K562 (cell line): ENCODE data around the gene AHR. TPM values are rescaled to one million over a fixed set of nuclear protein-coding genes. Genes with fewer than 3 reads are reported as not detected.

ENCODE experiments used
- ATAC-seq: fragments of 200-7000 bp; cut with Tn5 transposase; 3 replicates; pipeline ENCODE4 v1.9.1; 2020; ENCODE audit warnings: moderate library complexity
- BruUV-seq: library from RNA; stranded (reverse); fragments of 400-500 nt; replicated peaks from 2 replicates; lab custom pipeline; 2021; lab: Mats Ljungman, UMichigan
- CTCF ChIA-PET: fragments of 300-600 bp; formaldehyde crosslinking; extraction: SDS; loops from one replicate; lab custom pipeline; 2021; ENCODE audit warnings: low intra/inter-chr PET ratio; lab: Yijun Ruan, JAX
- POLR2A ChIA-PET: fragments of 300-600, 350-650 bp; sonication (Branson Sonifier 250); formaldehyde crosslinking; extraction: SDS; loops from one replicate; lab custom pipeline; 2021; ENCODE audit warnings: antibody characterized with exemption, inconsistent platforms; lab: Yijun Ruan, JAX
- DNase-seq, 4 experiments: peaks; one replicate each; pipeline versions ENCODE4 v3.0.0 to v3.0.0-alpha.2; 2011 to 2018; ENCODE audit warnings: low spot score in 3 of 4, mixed read lengths in 3 of 4; ENCODE audit errors: extremely low read depth in 1 of 4
- FAIRE-seq: peaks from 2 replicates; lab custom pipeline; 2011; peaks lifted over from hg19 to GRCh38; lab: Jason Lieb, UNC
- H2AFZ ChIP-seq: 2 replicates; pipeline ENCODE4 v1.6.0; 2011; ENCODE audit warnings: low read depth, low read length, control low read depth, inconsistent platforms
- H3K27ac ChIP-seq: fragments of 200-600 bp; 3 replicates; pipeline ENCODE4 v1.8.0; 2011; ENCODE audit warnings: low read depth, mild to moderate bottlenecking, control low read depth, inconsistent platforms, low read length, moderate library complexity, mixed read lengths; ENCODE audit errors: extremely low read depth
- H3K27me3 ChIP-seq, 2 experiments: fragments of 300-600 bp in 1 of 2; 2 replicates in 1 of 2; 3 replicates in 1 of 2; pipeline versions ENCODE4 v1.6.0 to v1.8.0; 2011; ENCODE audit warnings: inconsistent platforms in 2 of 2, low read length in 2 of 2, mild to moderate bottlenecking in 1 of 2, mixed read lengths in 1 of 2, moderate library complexity in 1 of 2; ENCODE audit not compliant: control insufficient read depth in 2 of 2, insufficient read depth in 2 of 2
- H3K36me3 ChIP-seq: fragments of 300-600 bp; 3 replicates; pipeline ENCODE4 v1.8.0; 2011; ENCODE audit warnings: mild to moderate bottlenecking, low read length, inconsistent platforms; ENCODE audit not compliant: control insufficient read depth, insufficient read depth
- H3K4me1 ChIP-seq, 2 experiments: fragments of 200-600 bp in 1 of 2; replicated peaks in 1 of 2; 2 replicates in 1 of 2; 3 replicates in 1 of 2; pipeline versions ENCODE4 v1.5.1 to v1.8.0; 2011; ENCODE audit warnings: inconsistent platforms in 2 of 2, low read length in 2 of 2, mild to moderate bottlenecking in 1 of 2, mixed read lengths in 1 of 2, moderate library complexity in 1 of 2; ENCODE audit not compliant: control insufficient read depth in 2 of 2, insufficient read depth in 2 of 2
- H3K4me2 ChIP-seq: 2 replicates; pipeline ENCODE4 v1.6.1; 2011; ENCODE audit warnings: low read length, control low read depth, inconsistent platforms, mixed read lengths; ENCODE audit not compliant: insufficient read depth
- H3K4me3 ChIP-seq: fragments of 200-600 bp; sonication (generic), shearing (Covaris generic); 2 replicates; pipeline ENCODE4 v1.5.1; 2016; ENCODE audit warnings: control low read depth, inconsistent platforms
- H3K79me2 ChIP-seq: fragments of 200-600 bp; 3 replicates; pipeline ENCODE4 v1.8.0; 2011; ENCODE audit warnings: low read length, inconsistent platforms; ENCODE audit not compliant: control insufficient read depth, insufficient read depth
- H3K9ac ChIP-seq, 2 experiments: 2 replicates each; pipeline versions ENCODE4 v1.6.0 to v1.6.1; 2011; ENCODE audit warnings: low read depth in 2 of 2, low read length in 2 of 2, control low read depth in 1 of 2, inconsistent platforms in 1 of 2, mild to moderate bottlenecking in 1 of 2, mixed read lengths in 1 of 2; ENCODE audit not compliant: insufficient read depth in 1 of 2
- H3K9me1 ChIP-seq: one replicate; pipeline ENCODE4 v1.6.0; 2011; ENCODE audit warnings: inconsistent platforms, mild to moderate bottlenecking, low read length, moderate library complexity; ENCODE audit not compliant: control insufficient read depth, insufficient read depth
- H3K9me3 ChIP-seq: replicated peaks from 2 replicates; pipeline ENCODE4 v1.5.1; 2011; ENCODE audit warnings: low read depth, low read length, inconsistent platforms; ENCODE audit not compliant: control insufficient read depth, insufficient read depth
- H4K20me1 ChIP-seq: replicated peaks from 2 replicates; pipeline ENCODE4 v1.6.1; 2011; ENCODE audit warnings: low read length, inconsistent platforms, mixed read lengths; ENCODE audit not compliant: control insufficient read depth, insufficient read depth
- EWSR1 ChIP-seq: fragments of 450-650 bp; IDR thresholded peaks from 2 replicates; pipeline ENCODE4 v1.6.1; 2018; ENCODE audit warnings: borderline replicate concordance, mild to moderate bottlenecking, low read depth, moderate library complexity; ENCODE audit not compliant: partially characterized antibody
- HCFC1 ChIP-seq: IDR thresholded peaks from 2 replicates; pipeline ENCODE4 v1.6.1; 2012; ENCODE audit warnings: low read depth, low read length, improper control_type of control experiment
- HNRNPH1 ChIP-seq: fragments of 200-400 bp; formaldehyde crosslinking; optimal IDR thresholded peaks from 2 replicates; pipeline ENCODE3; 2017; ENCODE audit warnings: low read depth, mild to moderate bottlenecking, low read length, moderate library complexity
- JUN ChIP-seq, 2 experiments: sonication (generic) in 1 of 2; formaldehyde crosslinking in 1 of 2; IDR thresholded peaks; 2 replicates each; pipeline versions ENCODE4 v1.6.1 to v1.8.0; 2012 to 2022; ENCODE audit warnings: borderline replicate concordance in 2 of 2, mild to moderate bottlenecking in 2 of 2, improper control_type of control experiment in 1 of 2, low read depth in 1 of 2, low read length in 1 of 2, missing genetic modification reagents in 1 of 2
- JUNB ChIP-seq: fragments of 450-650 bp; formaldehyde crosslinking; conservative IDR thresholded peaks from 2 replicates; pipeline ENCODE4 v1.4.0; 2020; ENCODE audit warnings: mild to moderate bottlenecking
- MAX ChIP-seq: sonication (generic); formaldehyde crosslinking; IDR thresholded peaks from 2 replicates; pipeline ENCODE4 v1.9.0; 2022; ENCODE audit warnings: mild to moderate bottlenecking, missing genetic modification reagents
- MEIS2 ChIP-seq: fragments of 450-650 bp; IDR thresholded peaks from 2 replicates; pipeline ENCODE4 v1.6.1; 2014; ENCODE audit warnings: mild to moderate bottlenecking; ENCODE audit not compliant: partially characterized antibody
- RCOR1 ChIP-seq, 2 experiments: IDR thresholded peaks; 2 replicates each; pipeline ENCODE4 v1.6.1; 2012; ENCODE audit warnings: low read depth in 2 of 2, low read length in 2 of 2, borderline replicate concordance in 1 of 2, improper control_type of control experiment in 1 of 2
- SETDB1 ChIP-seq: IDR thresholded peaks from one replicate; pipeline ENCODE4 v1.6.1; 2012; ENCODE audit warnings: low read length, control low read depth, inconsistent platforms
- TRIM24 ChIP-seq, 2 experiments: fragments of 450-650 bp; IDR thresholded peaks; 2 replicates each; pipeline ENCODE4 v1.6.1; 2016
- VEZF1 ChIP-seq: fragments of 200-800 bp; sonication (Bioruptor generic); IDR thresholded peaks from 2 replicates; pipeline ENCODE4 v1.6.1; 2017; ENCODE audit warnings: missing genetic modification characterization, missing compliant biosample characterization
- ZNF239 ChIP-seq: fragments of 250-450 bp; sonication (Bioruptor Pico); IDR thresholded peaks from 2 replicates; pipeline ENCODE4 v1.4.0; 2020; ENCODE audit warnings: mild to moderate bottlenecking
- WGBS: fragments of 100-300 bp; shearing (Covaris generic); methylation state at CpG from one replicate; pipeline ENCODE4 v1.1.6; 2016; ENCODE audit warnings: low coverage, mixed read lengths; ENCODE audit not compliant: insufficient coverage; ENCODE audit errors: missing lambda C conversion rate; 5-methylcytosine and 5-hydroxymethylcytosine counted together
- in situ Hi-C: fragments of 300-500 bp; cut with MboI; formaldehyde crosslinking; loops from 4 replicates; pipeline ENCODE4 v1.15.0; 2018; ENCODE audit warnings: inconsistent platforms, mixed read lengths
- intact Hi-C: fragments of 100-400 bp; cut with micrococcal nuclease; formaldehyde crosslinking; loops from 2 replicates; pipeline ENCODE4 v1.14.2; 2022
- polyA plus RNA-seq, 8 experiments: library from polyadenylated mRNA; depleted of rRNA in 4 of 8; stranded (reverse) in 5 of 8; unstranded in 3 of 8; fragments of >200 nt; fragmentation: Nextera tagmentation in 2 of 8; fragmentation: Illumina TruSeq in 1 of 8; extraction: Ambion mirVana in 2 of 8; extraction: Trizol in 1 of 8; gene quantifications; 2 replicates each; pipeline versions ENCODE4 v1.2.1 to v1.2.3, GENCODE V29; 2011 to 2014; ENCODE audit warnings: inconsistent platforms in 1 of 8, missing spikeins in 1 of 8
- total RNA-seq, 7 experiments: library from RNA; depleted of rRNA in 6 of 7; stranded (reverse); fragments of >200 nt in 6 of 7; fragmentation: Illumina TruSeq in 2 of 7; extraction: Trizol in 2 of 7; gene quantifications; 2 replicates each; pipeline versions ENCODE4 v1.2.1 to v1.2.3, GENCODE V29; 2011 to 2021; ENCODE audit warnings: low replicate concordance in 1 of 7

AHR gene
- total and polyA plus RNA-seq, 9 of the 15 experiments (the other 6 are each of a cell fraction or from before 2014, with no cell fraction given), result 0.16 TPM; not detected in 8

- H3K36me3 ChIP-seq, result no peaks in the 10 kb centered on the region
- no TSS peak for BruUV-seq
- CTCF ChIA-PET, result no interaction called here
Measured at GRCh38 chr7:17339139-17339538, 40.7 kb downstream of the AHR start.

More at GRCh38 chr7:17339139-17339538, 40.7 kb downstream of the AHR start:
- Histone ChIP-seq H3K4me3 (no peak overlapping the region), H3K4me1 (no peaks in the 10 kb centered on the region), H3K9me1 (no peaks in the 10 kb centered on the region), H3K27me3 (no peaks in the 10 kb centered on the region), H3K9ac (no peak overlapping the region), H3K27ac (no peak overlapping the region), H3K79me2 (no peaks in the 10 kb centered on the region), H4K20me1 (no peaks in the 10 kb centered on the region), H3K4me2 (no peak overlapping the region), H2AFZ (no peak overlapping the region; the same call in 1 of the 2 replicates), H3K9me3 (no peaks in the 10 kb centered on the region)
- in situ Hi-C loops, result no loop called here
- FAIRE-seq (no peak), ATAC-seq (no peak), DNase-seq (no peak)
- intact Hi-C loops, result no loop called here
- WGBS, result 3% methylated on average over 2 of the region's 2 CpGs
- TF ChIP-seq MEIS2 (no peak), JUNB (CRISPR knock-in tag) (no peak), EWSR1 (no peak), JUN (IDR thresholded peaks at IDR 0.05; ENCODE audit: borderline replicate concordance, low read depth, low read length) (no peak), JUN (CRISPR knock-in tag; IDR thresholded peaks at IDR 0.05; ENCODE audit: borderline replicate concordance) (no peak), VEZF1 (CRISPR knock-in tag) (no peak), MAX (no peak), HCFC1 (no peak), TRIM24 (IDR thresholded peaks at IDR 0.05) (no peak), ZNF239 (no peak), RCOR1 (IDR thresholded peaks at IDR 0.05; ENCODE audit: borderline replicate concordance in 1 of 2, low read depth in 2 of 2, low read length in 2 of 2) (no peak), SETDB1 (no peak), HNRNPH1 (no peak)
- POLR2A ChIA-PET, result no interaction called here
